HEK293T (cell line): ENCODE data around the gene USP31.

Experiments
- PKNOX1 ChIP-seq: fragments of 450-650 bp; IDR thresholded peaks from 2 replicates; pipeline ENCODE4 v1.6.1; 2016
- SUZ12 ChIP-seq: fragments of 450-650 bp; IDR thresholded peaks from 2 replicates; pipeline ENCODE4 v1.6.1; 2016; ENCODE audit warnings: mild to moderate bottlenecking

GRCh38 chr16:23045025-23045424, 104.2 kb downstream of the USP31 start:
- TF ChIP-seq SUZ12 = no peak
- TF ChIP-seq PKNOX1 = no peak
